ENCODE results near the gene ICAM3. TPM values are rescaled to one million over a fixed set of nuclear protein-coding genes. Genes with fewer than 3 reads are reported as not detected.
"Not testable (repeated sequence)": the region's sequence is repeated elsewhere in the genome, so short reads cannot be mapped to it uniquely, and the experiment has no call there.

Gene ICAM3
- total RNA-seq, 1 experiment from 2014 or later, result 46.9 TPM

- Histone ChIP-seq H3K36me3 (ENCODE audit: low read depth, low read length) (peaks cover 22% of the 10 kb centered on the region), H4K20me1 (ENCODE audit: low read length) (no peaks in the 10 kb centered on the region), H3K4me3 (ENCODE audit: low read length) (no peak overlapping the region), H2AFZ (ENCODE audit: low read length) (no peak overlapping the region), H3F3A (ENCODE audit: low read length, unreplicated experiment) (no peaks in the 10 kb centered on the region), H3K9me3 (ENCODE audit: low read length) (no peaks in the 10 kb centered on the region), H3K4me1 (ENCODE audit: insufficient read depth, low read length) (peaks cover 4% of the 10 kb centered on the region; the same call in 1 of the 2 replicates), H3K27ac (ENCODE audit: low read length) (no peak overlapping the region), H3K79me2 (ENCODE audit: low read length) (peaks cover 12% of the 10 kb centered on the region), H3K4me2 (ENCODE audit: low read length) (no peak overlapping the region), H3K9me2 (replicated peaks; ENCODE audit: low read length) (no peaks in the 10 kb centered on the region), H3K9ac (ENCODE audit: low read length) (no peak overlapping the region), H3K27me3 (ENCODE audit: low read length) (no peaks in the 10 kb centered on the region)
- ATAC-seq (no peak), DNase-seq (no peak)
- BruUV-seq (replicated peaks), result no TSS peak
- TF ChIP-seq EZH2 (IDR thresholded peaks at IDR 0.05; ENCODE audit: low read length, unreplicated experiment), result no peak
- TF ChIP-seq EZH2phosphoT487 (IDR thresholded peaks at IDR 0.05; ENCODE audit: borderline replicate concordance, low read length), result no peak
- ChIA-PET POLR2A (ENCODE audit: unreplicated experiment) (no interaction called here), CTCF (no interaction called here)
- intact Hi-C loops (cut with micrococcal nuclease), result no loop called here
Observed at GRCh38 chr19:10374931-10375330, 35.5 kb upstream of the ICAM3 start.

- BruUV-seq (replicated peaks), result no TSS peak
- no peak for DNase-seq
- no peaks in the 10 kb centered on the region for H3K27me3 ChIP-seq (ENCODE audit: low read length)
- no peak for ATAC-seq
- no peak overlapping the region for H3K4me3 ChIP-seq (ENCODE audit: low read length)
- no peak overlapping the region for H3K4me2 ChIP-seq (ENCODE audit: low read length)
- no peaks in the 10 kb centered on the region for H3F3A ChIP-seq (ENCODE audit: low read length, unreplicated experiment)
- intact Hi-C loops (cut with micrococcal nuclease), result no loop called here
- no peaks in the 10 kb centered on the region for H3K79me2 ChIP-seq (ENCODE audit: low read length)
- no peak overlapping the region for H2AFZ ChIP-seq (ENCODE audit: low read length)
- no peaks in the 10 kb centered on the region for H3K9me3 ChIP-seq (ENCODE audit: low read length)
- H3K9ac ChIP-seq (ENCODE audit: low read length), result no peak overlapping the region
- ChIA-PET CTCF (no interaction called here), POLR2A (ENCODE audit: unreplicated experiment) (no interaction called here)
- no peak overlapping the region for H3K27ac ChIP-seq (ENCODE audit: low read length)
- no peaks in the 10 kb centered on the region for H3K4me1 ChIP-seq (ENCODE audit: insufficient read depth, low read length)
- TF ChIP-seq CTCF (conservative IDR thresholded peaks at IDR 0.05; ENCODE audit: low read depth, low read length) (no peak), EZH2phosphoT487 (IDR thresholded peaks at IDR 0.05; ENCODE audit: borderline replicate concordance, low read length) (no peak), EZH2 (IDR thresholded peaks at IDR 0.05; ENCODE audit: low read length, unreplicated experiment) (no peak)
- H3K36me3 ChIP-seq (ENCODE audit: low read depth, low read length), result peaks cover 29% of the 10 kb centered on the region
- no peaks in the 10 kb centered on the region for H4K20me1 ChIP-seq (ENCODE audit: low read length)
- H3K9me2 ChIP-seq (replicated peaks; ENCODE audit: low read length), result no peaks in the 10 kb centered on the region
Observed at GRCh38 chr19:10372690-10373089, 33.3 kb upstream of the ICAM3 start.

- no peaks in the 10 kb centered on the region for H3K9me2 ChIP-seq (replicated peaks; ENCODE audit: low read length)
- peaks cover 50% of the 10 kb centered on the region; the same call in 1 of the 2 replicates for H3K36me3 ChIP-seq (ENCODE audit: low read depth, low read length)
Observed at GRCh38 chr19:10368101-10368803, 28.8 kb upstream of the ICAM3 start.

GRCh38 chr19:10366950-10367512, 27.6 kb upstream of the ICAM3 start:
- H3K27me3 ChIP-seq (ENCODE audit: low read length); H3K4me1 ChIP-seq (ENCODE audit: insufficient read depth, low read length); DNase-seq; H4K20me1 ChIP-seq (ENCODE audit: low read length); ATAC-seq; H3K4me3 ChIP-seq (ENCODE audit: low read length); H3K4me2 ChIP-seq (ENCODE audit: low read length); H3K9me2 ChIP-seq (replicated peaks; ENCODE audit: low read length); H3K79me2 ChIP-seq (ENCODE audit: low read length); intact Hi-C loops (cut with micrococcal nuclease); H3K9ac ChIP-seq (ENCODE audit: low read length); POLR2A ChIA-PET (ENCODE audit: unreplicated experiment); CTCF ChIA-PET; H3K9me3 ChIP-seq (ENCODE audit: low read length); BruUV-seq (replicated peaks); H3K27ac ChIP-seq (ENCODE audit: low read length); H2AFZ ChIP-seq (ENCODE audit: low read length); H3F3A ChIP-seq (ENCODE audit: low read length, unreplicated experiment): not testable (repeated sequence)
- H3K36me3 ChIP-seq (ENCODE audit: low read depth, low read length), result peaks cover 56% of the 10 kb centered on the region

More at GRCh38 chr19:10368101-10368803, 28.8 kb upstream of the ICAM3 start:
- Histone ChIP-seq H3K9me3 (ENCODE audit: low read length) (no peaks in the 10 kb centered on the region), H3K4me2 (ENCODE audit: low read length) (no peak overlapping the region), H3K9ac (ENCODE audit: low read length) (no peak overlapping the region), H3F3A (ENCODE audit: low read length, unreplicated experiment) (no peaks in the 10 kb centered on the region), H3K4me1 (ENCODE audit: insufficient read depth, low read length) (no peaks in the 10 kb centered on the region), H3K4me3 (ENCODE audit: low read length) (no peak overlapping the region), H2AFZ (ENCODE audit: low read length) (no peak overlapping the region), H3K27ac (ENCODE audit: low read length) (no peak overlapping the region), H3K79me2 (ENCODE audit: low read length) (no peaks in the 10 kb centered on the region), H4K20me1 (ENCODE audit: low read length) (no peaks in the 10 kb centered on the region), H3K27me3 (ENCODE audit: low read length) (no peaks in the 10 kb centered on the region)
- ChIA-PET POLR2A (ENCODE audit: unreplicated experiment) (no interaction called here), CTCF (no interaction called here)
- intact Hi-C loops (cut with micrococcal nuclease), result no loop called here
- no TSS peak for BruUV-seq (replicated peaks)
- peak; percentile 35; the same call in 1 of the 2 replicates for ATAC-seq
- TF ChIP-seq EZH2 (IDR thresholded peaks at IDR 0.05; ENCODE audit: low read length, unreplicated experiment) (no peak), EZH2phosphoT487 (IDR thresholded peaks at IDR 0.05; ENCODE audit: borderline replicate concordance, low read length) (no peak), CTCF (conservative IDR thresholded peaks at IDR 0.05; ENCODE audit: low read depth, low read length) (no peak)
- DNase-seq, result peak; percentile 31

Measured in PC-3 (cell line).